ENCODE measurements around the gene CCDC171.
"Not testable (repeated sequence)": the region's sequence is repeated elsewhere in the genome, so short reads cannot be mapped to it uniquely, and the experiment has no call there.

CCDC171 gene

DNA sequence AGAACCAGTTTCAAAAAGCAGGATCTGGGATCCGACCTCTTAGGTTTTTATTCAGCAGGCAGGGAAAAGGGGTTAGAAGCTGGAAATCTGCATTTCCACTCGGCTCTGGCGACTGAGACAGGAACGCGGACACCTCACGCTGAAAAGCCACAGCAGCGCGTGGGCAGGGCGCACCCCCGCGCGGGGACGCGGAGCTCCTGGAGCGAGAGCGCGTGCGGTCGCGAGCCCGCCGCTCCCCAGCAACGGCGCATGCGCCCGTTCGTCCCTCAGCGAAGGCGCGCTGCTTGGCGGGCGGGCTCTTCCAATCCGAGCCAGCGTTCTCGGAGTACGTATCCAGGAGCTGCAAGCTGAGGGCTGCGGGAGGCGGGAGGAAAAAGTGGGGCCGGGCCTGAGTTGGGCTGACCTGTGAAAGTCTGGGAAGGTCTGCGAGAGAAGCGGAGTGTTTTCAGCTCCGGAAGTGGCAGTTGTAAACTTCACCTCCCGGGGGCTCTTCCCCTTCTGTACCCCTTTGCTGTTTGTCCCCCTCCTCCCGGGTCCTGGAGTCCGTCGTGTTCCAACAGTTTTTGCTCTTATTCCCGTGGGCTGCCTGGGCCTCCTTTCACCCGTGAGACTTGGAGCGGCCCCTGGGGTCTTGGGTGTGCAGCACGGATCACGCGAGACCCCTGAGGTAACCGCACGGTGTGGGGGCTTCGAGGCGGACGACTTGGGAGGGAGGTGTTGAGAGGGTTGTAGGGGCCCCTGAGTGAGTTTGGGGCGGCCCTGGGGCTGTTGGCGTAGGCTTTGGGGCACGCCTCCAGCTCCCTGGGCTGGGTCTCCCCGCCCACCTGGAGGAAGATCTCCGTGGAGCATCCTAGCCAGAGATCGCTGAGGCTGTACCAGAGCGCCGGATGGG lies at the start of gene CCDC171:
CCDC171 (plus strand) TSS at position 408 of the 892 bp plus-strand sequence. CDS start 11,046 bp downstream, outside the sequence.
- peak; percentile 94 for DNase-seq

GRCh38 chr9:15505921-15506320 lies 46.9 kb upstream of the CCDC171 start:
- no peak for DNase-seq

- DNase-seq = no peak
Observed at GRCh38 chr9:15509931-15510788, 42.7 kb upstream of the CCDC171 start.

- DNase-seq = peak; percentile 79
Observed at GRCh38 chr9:15510789-15511575, 41.9 kb upstream of the CCDC171 start, which contains the start of gene PSIP1. PSIP1 (minus strand) TSS chr9:15510970; CDS start chr9:15510188, 782 bp downstream.

DNA sequence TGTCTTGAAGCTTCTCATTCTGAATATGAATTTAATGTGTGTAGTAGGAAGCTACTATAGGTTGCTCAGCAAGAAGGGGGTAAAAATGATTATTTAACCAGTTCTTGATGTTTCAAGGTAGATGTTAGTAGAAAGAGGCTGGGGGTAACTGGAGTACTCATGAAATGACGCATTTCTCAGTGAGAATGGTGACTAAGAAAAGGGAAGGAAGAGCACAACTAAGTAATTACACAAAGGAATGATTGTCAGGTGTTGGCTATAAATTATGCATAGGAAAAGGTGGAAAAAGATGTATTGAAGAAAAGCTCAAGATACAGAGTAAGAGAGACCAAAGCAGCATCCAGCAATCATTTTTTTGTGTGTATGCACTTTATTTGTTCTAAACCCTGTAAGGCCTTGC lies 40.6 kb upstream of the CCDC171 start:
- no peak for DNase-seq

DNA sequence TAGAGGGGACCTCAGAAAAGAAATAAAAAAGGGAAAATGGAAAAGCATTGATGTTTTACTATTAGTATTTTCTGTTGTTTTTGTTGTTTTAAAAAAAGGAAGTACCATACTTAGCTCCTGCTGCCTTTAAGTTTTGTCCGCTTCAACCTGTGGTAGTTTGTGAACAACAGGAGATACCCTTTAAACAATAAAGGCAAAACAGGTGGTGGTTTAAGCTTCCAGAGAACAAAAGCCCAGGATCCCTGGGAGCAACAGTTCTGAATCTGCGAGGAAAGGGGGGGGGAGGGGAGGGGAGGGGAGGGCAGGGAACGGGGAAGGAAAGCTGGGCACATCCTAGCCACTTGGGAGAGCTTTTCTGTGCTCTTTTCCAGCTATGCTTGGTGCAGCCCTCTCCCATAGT lies 40.0 kb upstream of the CCDC171 start:
- DNase-seq = no peak

- no peak for DNase-seq
Observed at GRCh38 chr9:15513335-15513734, 39.5 kb upstream of the CCDC171 start.

DNA sequence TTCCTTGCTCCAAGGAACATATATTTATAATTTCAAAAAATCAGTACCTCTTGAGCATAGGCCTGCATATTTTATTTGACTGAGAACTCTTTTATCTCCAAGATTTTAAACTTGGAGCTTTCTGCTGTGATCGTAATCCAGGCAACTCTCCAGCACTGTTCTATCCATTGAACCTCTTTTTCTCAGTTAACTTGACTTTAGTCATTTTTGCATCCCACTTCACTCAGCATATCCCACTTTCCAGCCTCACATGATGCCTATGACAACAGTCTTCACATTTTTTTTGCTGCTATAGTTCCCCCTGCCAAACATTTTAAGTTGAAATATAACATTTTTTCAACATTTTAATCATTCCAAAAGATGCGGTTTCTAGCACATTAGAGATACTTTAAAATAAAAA lies 33.0 kb upstream of the CCDC171 start:
- DNase-seq = no peak

GRCh38 chr9:15521254-15521653 lies 31.6 kb upstream of the CCDC171 start:
- DNase-seq = no peak

DNA sequence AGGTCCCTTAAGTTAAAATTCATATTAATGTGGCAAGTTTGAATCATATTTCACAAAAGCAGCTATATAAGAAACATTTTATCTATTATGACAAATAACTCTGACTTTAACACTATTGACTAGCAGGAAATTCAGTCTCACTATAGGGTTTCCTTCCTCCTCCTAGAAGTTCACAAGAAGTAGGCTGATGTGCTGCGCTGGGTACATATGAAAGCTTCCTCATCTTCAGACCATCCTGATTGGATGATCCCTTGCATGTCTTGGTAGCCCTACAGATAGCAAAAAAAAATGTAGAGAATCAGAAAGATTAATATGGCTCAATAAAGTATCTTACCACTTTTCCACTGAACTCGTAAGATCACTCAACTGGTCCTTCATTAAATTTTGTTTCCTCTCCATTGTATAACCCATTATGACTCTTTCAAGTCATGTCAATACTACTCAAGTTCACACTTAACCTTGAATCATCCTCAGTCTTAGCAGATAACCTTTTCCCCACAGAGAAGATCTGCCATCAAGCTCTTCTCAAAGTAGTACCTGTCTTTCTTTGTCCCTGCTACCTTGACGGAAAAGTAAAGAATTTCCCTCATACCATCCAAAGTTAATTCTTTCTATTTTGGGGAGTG lies 30.6 kb upstream of the CCDC171 start:
- no peak for DNase-seq

DNA sequence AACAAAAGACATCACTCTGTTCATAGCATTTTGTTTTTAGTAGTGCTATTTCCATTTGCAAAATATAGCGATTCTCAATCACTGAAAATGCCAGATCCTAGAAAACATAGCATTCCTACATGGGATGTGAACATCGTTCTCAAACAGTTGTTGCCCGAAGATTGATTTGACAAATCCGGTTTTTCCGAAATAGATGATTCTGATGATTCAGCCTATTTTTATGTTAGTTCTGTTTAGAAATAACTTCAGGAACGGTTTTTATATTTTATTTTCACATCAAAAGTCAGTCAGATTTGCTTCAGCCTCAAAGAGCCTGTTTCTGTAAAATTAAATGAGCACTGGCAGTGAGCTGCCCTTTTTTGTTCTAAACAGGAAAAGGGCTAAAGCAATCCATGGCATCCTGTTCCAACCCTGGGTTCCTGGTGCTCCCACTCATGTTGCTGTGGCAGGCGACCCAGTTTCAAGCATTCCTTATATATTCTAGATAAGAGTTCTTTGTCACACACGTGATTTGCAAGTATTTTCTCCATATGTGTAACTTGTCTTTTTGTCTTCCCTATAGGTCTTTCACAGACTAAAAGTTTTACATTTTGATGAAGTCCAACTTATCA lies 27.9 kb upstream of the CCDC171 start:
- no peak for DNase-seq

DNA sequence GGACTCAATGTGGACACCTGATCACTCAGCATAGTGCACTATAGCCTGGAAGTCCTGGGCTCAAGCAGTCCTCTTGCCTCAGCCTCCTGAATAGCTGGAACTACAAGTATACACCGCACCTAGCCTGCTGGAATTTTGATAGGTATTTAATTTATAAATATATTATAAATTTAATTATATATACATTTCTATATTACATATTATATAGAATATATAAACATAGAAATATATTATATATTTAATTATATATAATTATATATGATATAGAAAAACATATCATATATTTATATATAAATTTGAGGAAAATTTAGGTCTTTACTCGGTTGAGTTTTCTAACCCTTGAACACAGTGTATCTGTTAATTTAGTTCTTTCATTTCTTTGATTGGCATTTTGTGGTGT lies 26.9 kb upstream of the CCDC171 start:
- no peak for DNase-seq

GRCh38 chr9:15527035-15527434 lies 25.8 kb upstream of the CCDC171 start:
- DNase-seq = not testable (repeated sequence)

- DNase-seq = no peak
Observed at GRCh38 chr9:15529566-15530324, 23.1 kb upstream of the CCDC171 start.

DNA sequence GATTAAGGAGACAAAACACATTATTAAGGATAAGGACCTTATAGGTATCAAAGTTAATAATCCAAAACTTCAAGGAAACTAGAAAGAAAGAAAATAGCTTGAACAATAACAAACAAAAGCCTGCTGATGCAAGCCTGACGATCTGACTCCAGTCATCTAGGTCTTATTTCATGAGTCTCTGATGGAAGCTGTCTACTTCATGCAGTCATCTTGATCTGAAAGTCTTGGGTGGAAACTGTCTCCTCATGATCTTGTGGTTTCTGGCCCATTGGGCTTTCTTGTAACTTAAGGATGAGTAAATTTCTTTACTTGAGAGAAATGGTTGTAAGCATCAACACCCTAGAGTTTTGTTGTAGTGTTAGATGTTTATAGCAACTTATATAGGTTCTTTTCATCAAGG lies 21.5 kb upstream of the CCDC171 start:
- no peak for DNase-seq

GRCh38 chr9:15541872-15542271 lies 11.0 kb upstream of the CCDC171 start:
- no peak for DNase-seq

GRCh38 chr9:15542624-15543023 lies 10.2 kb upstream of the CCDC171 start:
- DNase-seq = no peak

DNA sequence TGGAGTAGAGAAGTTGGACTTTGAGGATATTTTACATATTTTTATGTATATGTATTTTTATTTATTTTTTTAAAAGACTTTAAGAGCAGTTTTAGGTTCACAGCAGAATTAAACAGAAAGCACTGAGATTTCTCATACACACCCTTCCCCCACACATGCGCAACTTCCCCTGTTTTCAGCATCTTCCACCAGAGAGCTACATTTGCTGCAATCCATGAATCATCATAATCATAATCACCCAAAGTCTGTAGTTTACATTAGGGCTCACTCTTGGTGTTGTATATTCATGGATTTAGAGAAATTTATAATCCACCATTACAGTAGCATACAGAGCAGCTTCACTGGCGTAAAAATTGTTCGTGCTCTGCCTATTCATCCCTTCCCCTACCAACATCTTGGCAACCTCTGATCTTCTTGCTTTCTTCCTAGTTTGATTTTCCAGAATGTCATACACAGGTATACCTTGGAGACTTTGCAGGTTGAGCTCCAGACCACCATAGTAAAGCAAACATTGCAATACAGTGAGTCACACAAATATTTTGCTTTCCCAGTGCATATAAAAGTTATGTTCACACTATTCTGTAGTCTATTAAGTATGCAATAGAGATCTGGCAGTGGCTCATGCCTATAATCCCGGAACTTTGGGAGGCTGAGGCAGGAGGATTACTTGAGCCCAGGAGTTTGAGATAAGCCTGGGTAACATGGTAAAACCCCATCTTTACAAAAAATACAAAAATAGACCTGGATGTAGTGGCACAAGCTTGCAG lies 9.6 kb upstream of the CCDC171 start:
- DNase-seq = no peak

GRCh38 chr9:15549611-15550010 lies 3.2 kb upstream of the CCDC171 start:
- no peak for DNase-seq

DNA sequence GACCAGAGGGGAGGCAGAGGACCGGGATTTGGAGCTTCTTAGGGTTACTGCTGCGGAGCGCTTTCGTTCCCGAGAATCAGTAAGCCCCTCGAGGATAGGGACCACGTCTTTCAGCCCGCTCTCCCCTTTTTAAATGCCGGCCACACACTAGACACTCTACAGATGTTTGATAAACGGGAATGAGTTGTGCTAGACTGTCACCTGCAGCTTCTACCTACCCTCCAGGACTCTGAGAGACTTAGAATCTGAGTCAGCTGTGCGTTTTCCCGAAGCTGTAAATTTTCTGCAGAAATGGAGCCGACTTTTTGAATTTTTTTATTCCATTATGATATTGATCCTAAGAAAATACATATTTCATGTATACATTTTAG lies 670 bp downstream of the CCDC171 start:
- DNase-seq = no peak
